ENCODE measurements around the gene C1QTNF8.

C1QTNF8 gene

DNA sequence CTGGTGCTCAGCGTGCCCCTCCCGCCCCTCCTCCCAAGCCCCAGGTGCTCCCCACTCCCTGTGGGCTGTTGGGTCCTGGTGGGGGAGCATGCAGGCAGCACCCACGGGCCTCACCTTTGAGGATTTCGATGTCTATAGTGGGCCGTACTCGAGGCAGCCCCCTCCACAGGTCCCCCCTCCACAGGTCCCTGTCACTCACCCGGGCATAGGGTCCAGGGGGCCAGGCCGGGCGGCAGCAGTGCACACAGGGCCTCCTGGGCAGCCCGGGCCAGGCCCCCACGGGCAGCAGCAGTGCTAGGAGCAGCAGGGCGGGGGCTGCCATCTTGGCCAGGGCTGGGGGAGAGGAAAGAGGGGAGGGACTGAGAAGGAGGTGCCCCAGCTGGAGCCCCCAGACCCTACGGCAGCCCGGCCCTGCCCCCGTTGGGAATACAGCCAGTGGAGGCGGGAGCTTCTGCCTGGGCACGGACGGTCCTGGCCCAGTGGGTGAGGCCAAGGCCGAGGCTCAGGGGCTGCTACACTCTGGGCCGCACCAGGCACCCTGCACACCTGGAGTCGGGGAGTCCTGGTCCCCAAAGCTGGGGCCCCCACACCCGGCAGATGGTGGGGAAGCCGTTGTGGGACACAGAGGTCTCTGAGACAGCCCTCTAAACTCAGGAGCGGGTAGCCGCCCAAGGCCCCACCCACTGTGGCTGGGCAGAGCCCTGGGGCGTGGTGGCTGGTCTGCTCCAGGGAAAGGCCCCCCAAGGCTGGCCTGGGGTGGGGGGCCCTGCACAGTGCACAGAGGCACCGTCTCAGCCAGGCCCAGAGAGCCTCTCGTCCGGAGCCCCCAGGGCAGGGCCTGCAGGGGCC lies 1.2 kb downstream of the C1QTNF8 start:
- TF ChIP-seq ZBTB7A (IDR thresholded peaks at IDR 0.05; ENCODE audit: low read depth) (no peak), EGR1 (IDR thresholded peaks at IDR 0.05) (no peak), EP300 (IDR thresholded peaks at IDR 0.05; ENCODE audit: borderline replicate concordance) (no peak), CEBPB (IDR thresholded peaks at IDR 0.05) (no peak), TAF1 (IDR thresholded peaks at IDR 0.05; ENCODE audit: low read depth) (no peak), FOXM1 (IDR thresholded peaks at IDR 0.05; ENCODE audit: borderline replicate concordance, low read depth) (no peak), TCF12 (IDR thresholded peaks at IDR 0.05; ENCODE audit: low read depth) (no peak), YY1 (IDR thresholded peaks at IDR 0.05; ENCODE audit: low read depth) (no peak), RAD21 (IDR thresholded peaks at IDR 0.05; ENCODE audit: low read depth) (no peak), NFIC (IDR thresholded peaks at IDR 0.05) (no peak)
- TF ChIP-seq, protein P1, sequence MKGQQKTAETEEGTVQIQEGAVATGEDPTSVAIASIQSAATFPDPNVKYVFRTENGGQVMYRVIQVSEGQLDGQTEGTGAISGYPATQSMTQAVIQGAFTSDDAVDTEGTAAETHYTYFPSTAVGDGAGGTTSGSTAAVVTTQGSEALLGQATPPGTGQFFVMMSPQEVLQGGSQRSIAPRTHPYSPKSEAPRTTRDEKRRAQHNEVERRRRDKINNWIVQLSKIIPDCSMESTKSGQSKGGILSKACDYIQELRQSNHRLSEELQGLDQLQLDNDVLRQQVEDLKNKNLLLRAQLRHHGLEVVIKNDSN (IDR thresholded peaks at IDR 0.05) = no peak
- TF ChIP-seq, protein P2, sequence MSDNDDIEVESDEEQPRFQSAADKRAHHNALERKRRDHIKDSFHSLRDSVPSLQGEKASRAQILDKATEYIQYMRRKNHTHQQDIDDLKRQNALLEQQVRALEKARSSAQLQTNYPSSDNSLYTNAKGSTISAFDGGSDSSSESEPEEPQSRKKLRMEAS (IDR thresholded peaks at IDR 0.05) = no peak
- TF ChIP-seq, protein P3, sequence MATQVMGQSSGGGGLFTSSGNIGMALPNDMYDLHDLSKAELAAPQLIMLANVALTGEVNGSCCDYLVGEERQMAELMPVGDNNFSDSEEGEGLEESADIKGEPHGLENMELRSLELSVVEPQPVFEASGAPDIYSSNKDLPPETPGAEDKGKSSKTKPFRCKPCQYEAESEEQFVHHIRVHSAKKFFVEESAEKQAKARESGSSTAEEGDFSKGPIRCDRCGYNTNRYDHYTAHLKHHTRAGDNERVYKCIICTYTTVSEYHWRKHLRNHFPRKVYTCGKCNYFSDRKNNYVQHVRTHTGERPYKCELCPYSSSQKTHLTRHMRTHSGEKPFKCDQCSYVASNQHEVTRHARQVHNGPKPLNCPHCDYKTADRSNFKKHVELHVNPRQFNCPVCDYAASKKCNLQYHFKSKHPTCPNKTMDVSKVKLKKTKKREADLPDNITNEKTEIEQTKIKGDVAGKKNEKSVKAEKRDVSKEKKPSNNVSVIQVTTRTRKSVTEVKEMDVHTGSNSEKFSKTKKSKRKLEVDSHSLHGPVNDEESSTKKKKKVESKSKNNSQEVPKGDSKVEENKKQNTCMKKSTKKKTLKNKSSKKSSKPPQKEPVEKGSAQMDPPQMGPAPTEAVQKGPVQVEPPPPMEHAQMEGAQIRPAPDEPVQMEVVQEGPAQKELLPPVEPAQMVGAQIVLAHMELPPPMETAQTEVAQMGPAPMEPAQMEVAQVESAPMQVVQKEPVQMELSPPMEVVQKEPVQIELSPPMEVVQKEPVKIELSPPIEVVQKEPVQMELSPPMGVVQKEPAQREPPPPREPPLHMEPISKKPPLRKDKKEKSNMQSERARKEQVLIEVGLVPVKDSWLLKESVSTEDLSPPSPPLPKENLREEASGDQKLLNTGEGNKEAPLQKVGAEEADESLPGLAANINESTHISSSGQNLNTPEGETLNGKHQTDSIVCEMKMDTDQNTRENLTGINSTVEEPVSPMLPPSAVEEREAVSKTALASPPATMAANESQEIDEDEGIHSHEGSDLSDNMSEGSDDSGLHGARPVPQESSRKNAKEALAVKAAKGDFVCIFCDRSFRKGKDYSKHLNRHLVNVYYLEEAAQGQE (IDR thresholded peaks at IDR 0.05; ENCODE audit: low read depth) = no peak

DNA sequence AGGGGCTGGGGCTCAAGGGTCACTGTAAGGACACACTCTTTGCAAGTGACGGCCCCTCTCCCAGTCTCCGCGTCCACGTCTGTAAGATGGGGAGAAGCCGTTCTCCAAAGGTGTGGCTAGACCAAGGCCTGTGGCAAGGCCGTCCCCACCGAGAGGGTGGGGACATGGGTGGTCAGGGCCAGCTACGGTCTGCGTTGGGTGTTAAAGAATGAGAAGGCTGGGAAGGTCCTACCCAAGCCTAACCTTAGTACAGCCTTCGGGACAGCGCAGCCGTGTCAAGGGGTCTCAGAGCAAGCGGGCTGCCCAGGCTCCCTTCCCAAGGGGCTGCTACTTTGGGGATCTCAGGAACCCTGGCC lies 1.9 kb downstream of the C1QTNF8 start:
- TF ChIP-seq, protein P2 (IDR thresholded peaks at IDR 0.05) = no peak

DNA sequence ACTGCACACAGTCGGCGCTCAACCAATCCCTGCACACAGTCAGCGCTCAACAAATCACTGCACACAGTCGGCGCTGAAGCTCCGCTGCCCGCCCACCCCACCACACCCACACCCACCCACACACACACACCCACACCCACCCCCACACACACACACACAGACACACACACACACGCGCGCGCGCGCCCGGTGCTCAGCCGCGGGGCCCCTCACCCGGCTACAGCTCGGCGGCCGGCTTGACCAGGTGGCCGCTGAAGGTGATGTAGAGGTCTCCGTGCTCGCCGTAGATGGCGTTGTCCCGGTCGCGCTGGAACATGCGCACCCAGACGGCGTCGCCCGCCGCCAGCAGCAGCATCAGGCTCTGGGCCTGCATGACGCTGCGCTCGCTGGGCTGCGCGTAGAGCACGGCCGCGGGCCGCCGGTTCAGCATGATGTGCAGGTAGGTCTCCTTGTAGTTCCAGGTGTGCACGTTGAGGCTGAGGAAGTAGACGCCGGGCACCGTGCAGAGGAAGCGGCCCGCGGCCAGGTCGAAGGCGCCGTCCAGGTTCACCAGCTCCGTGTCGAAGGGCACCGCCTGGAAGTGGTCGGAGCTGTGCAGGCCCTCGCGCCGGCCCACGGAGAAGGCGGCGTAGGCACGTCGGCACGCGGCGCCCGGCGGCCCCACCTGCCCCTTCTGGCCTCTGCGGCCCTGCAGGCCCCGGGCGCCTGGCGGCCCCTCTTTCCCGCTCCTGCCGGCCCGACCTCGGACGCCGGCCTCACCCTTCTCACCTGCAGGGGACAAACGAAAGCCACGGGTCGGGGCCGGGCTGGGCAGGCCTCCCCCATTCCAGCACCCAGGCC lies 2.5 kb downstream of the C1QTNF8 start:
- TF ChIP-seq EGR1 (IDR thresholded peaks at IDR 0.05) (no peak), RAD21 (IDR thresholded peaks at IDR 0.05; ENCODE audit: low read depth) (no peak), TEAD4 (IDR thresholded peaks at IDR 0.05) (no peak)
- TF ChIP-seq, protein P2 (IDR thresholded peaks at IDR 0.05) = peak; percentile 76; the same call in 1 of the 2 replicates

DNA sequence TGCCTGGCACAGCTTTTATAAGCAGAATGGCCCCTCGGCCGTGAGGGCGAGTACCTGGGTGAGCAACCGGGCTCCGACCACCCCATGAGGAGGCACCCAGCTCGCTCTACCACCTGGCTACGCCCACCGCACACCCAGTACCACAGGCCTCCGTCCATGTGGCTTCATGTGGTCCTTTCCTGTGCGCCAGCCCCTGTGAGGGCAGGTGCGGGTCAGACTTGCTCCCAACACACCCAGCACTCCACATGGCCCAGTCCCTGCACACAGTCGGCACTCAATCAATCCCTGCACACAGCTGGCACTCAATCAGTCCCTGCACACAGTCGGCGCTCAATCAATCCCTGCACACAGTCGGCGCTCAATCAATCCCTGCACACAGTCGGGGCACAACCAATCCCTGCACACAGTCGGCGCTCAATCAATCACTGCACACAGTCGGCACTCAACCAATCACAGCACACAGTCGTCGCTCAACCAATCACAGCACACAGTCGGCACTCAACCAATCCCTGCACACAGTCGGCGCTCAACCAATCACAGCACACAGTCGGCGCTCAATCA lies 4.0 kb downstream of the C1QTNF8 start:
- TF ChIP-seq TAF1 (IDR thresholded peaks at IDR 0.05; ENCODE audit: low read depth) (no peak), ZBTB7A (IDR thresholded peaks at IDR 0.05; ENCODE audit: low read depth) (no peak), YY1 (IDR thresholded peaks at IDR 0.05; ENCODE audit: low read depth) (no peak)
- TF ChIP-seq, protein P1 (IDR thresholded peaks at IDR 0.05) = no peak

DNA sequence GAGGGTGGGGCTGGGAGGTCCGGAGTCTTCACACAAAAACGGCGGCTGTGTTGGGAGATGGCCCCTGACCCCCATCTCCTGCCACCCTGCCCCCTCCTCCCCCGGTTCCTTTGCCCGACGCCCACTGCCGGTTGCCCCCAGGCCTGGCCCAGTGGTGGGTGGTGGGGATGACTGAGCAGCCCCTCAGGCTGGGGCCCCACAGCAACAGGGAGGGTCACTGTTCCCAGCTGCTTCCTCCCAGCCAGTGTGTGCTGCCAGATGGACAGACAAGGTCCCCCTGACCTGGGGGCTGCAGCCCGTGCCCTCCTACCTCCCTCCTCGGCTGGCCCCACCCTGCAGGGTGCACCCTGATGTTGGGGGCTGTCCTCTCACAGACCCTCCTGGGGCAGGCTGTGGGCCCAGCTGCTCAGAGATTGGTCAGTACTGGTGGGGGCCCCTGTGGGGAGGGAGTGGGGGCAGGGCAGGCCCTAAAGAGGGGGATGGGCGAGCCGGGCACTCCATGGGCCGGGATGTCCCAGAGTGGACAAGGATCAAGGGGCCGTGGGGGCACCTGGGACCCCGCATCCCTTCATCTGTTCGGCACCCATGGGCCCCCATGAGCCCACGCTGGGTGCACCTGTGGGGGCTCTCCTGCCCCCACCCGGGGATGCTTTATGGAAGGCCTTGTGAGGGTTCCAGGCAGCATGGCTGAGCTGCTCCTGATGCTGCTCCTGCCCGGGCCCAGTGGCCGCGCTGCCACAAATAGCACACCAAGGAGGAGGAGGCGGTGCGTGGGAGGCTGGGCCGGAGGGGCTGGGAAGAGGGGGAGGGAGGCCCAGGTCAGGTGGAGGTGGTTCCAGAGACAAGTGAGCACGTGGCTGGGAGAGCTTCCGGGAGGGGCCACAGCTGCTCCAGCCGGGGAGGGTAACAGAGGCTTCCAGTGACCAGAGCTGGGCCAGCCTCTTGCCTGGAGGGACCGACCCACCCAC lies 5.1 kb downstream of the C1QTNF8 start:
- TF ChIP-seq EP300 (IDR thresholded peaks at IDR 0.05; ENCODE audit: borderline replicate concordance) = no peak
- TF ChIP-seq, protein P3 (IDR thresholded peaks at IDR 0.05; ENCODE audit: low read depth) = no peak
- no peak for TF ChIP-seq RAD21 (IDR thresholded peaks at IDR 0.05; ENCODE audit: low read depth)
- TF ChIP-seq, protein P1 (IDR thresholded peaks at IDR 0.05) = no peak; the same call in 1 of the 2 replicates

All from Ishikawa (cell line).